Measurements from ENCODE around the gene DRAXIN. TPM values are rescaled to one million over a fixed set of nuclear protein-coding genes. Genes with fewer than 3 reads are reported as not detected.

DRAXIN gene
- polyA plus RNA-seq, 1 donor (not counting 4 experiments of a cell fraction or from before 2014, with no cell fraction given) = not detected

DNA sequence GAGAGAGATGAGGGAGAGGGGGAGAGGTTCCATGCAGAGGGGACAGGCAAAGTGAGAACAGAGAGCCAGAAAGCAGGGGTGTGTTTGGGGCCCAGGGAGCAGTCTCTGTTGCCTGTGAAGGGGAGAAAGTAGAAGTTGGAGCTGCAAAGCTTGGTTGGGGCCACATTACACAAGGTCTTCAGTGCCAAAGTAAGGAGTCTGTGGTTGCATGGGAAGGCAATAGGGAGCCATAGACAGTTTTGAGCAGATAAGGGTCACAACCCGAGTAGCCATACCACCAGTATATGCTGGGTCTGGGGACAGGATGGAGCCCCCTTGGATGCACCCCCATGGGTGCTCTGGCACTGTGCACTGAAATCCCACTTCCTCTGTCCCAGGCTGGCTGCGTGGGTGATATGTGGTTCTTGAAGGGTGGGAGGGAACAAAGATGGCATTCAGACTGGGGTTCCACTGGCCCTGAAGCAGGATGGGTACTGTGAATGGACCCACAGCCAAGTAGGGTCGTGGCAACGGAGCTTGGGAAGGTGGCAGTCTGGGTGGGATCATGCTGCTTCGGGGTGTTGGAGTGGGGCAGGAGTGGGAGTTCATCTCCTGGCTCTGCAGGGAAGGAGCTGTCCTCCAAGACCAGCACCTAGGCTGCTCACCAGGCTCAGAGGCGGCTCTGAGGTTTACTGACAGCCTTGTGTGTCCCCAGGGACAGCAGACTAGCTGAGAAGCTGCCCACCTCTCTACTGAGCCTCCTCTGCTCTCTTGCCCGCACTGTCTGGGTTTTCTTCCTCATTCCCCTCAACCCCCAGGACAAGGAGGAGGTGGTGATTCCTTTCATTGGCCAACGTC is 12.1 kb downstream of the DRAXIN start:
- no peak for TF ChIP-seq EZH2 (IDR thresholded peaks at IDR 0.05; ENCODE audit: low read length)
- TF ChIP-seq, protein P1, sequence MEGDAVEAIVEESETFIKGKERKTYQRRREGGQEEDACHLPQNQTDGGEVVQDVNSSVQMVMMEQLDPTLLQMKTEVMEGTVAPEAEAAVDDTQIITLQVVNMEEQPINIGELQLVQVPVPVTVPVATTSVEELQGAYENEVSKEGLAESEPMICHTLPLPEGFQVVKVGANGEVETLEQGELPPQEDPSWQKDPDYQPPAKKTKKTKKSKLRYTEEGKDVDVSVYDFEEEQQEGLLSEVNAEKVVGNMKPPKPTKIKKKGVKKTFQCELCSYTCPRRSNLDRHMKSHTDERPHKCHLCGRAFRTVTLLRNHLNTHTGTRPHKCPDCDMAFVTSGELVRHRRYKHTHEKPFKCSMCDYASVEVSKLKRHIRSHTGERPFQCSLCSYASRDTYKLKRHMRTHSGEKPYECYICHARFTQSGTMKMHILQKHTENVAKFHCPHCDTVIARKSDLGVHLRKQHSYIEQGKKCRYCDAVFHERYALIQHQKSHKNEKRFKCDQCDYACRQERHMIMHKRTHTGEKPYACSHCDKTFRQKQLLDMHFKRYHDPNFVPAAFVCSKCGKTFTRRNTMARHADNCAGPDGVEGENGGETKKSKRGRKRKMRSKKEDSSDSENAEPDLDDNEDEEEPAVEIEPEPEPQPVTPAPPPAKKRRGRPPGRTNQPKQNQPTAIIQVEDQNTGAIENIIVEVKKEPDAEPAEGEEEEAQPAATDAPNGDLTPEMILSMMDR (optimal IDR thresholded peaks at IDR 0.05 in 1 of 3, IDR thresholded peaks at IDR 0.05 in 1 of 3, conservative IDR thresholded peaks at IDR 0.05 in 1 of 3; ENCODE audit: extremely low read depth in 1 of 3, insufficient read depth in 2 of 3, low read length in 3 of 3) = no peak
- no peak for FAIRE-seq
- Histone ChIP-seq H3K36me3 (ENCODE audit: control insufficient read depth in 2 of 2, extremely low read depth in 1 of 2, insufficient read depth in 2 of 2, low read length in 2 of 2) (no peaks in the 10 kb centered on the region), H3K9ac (ENCODE audit: control insufficient read depth, extremely low read depth, insufficient read depth, low read length) (no peak overlapping the region), H3K9me3 (ENCODE audit: control insufficient read depth, low read depth, low read length) (no peaks in the 10 kb centered on the region), H3K79me2 (ENCODE audit: control insufficient read depth, insufficient read depth, low read length) (no peaks in the 10 kb centered on the region), H4K20me1 (ENCODE audit: control insufficient read depth, extremely low read depth, insufficient read depth, low read length) (no peaks in the 10 kb centered on the region), H3K4me1 (ENCODE audit: control insufficient read depth, extremely low read depth, insufficient read depth, low read length) (peaks cover 3% of the 10 kb centered on the region), H3K27me3 (ENCODE audit: control insufficient read depth, extremely low read depth, insufficient read depth, low read length) (peaks cover 57% of the 10 kb centered on the region), H3K9me1 (ENCODE audit: control insufficient read depth, extremely low read depth, insufficient read depth, low read length) (no peaks in the 10 kb centered on the region), H3K4me3 (ENCODE audit: control insufficient read depth in 2 of 3, extremely low read depth in 1 of 3, insufficient read depth in 2 of 3, low read depth in 1 of 3, low read length in 3 of 3) (no peak overlapping the region), H3K4me2 (ENCODE audit: control insufficient read depth, extremely low read depth, insufficient read depth, low read depth, low read length) (no peak overlapping the region), H2AFZ (ENCODE audit: control insufficient read depth, low read length) (no peak overlapping the region), H3K27ac (ENCODE audit: control insufficient read depth, insufficient read depth, low read length) (no peak overlapping the region)
- dilution Hi-C loops (cut with MboI; ENCODE audit: extremely low pct_ligation_motif_present, low sequenced_read_pairs) = no loop called here
- no peak for DNase-seq (ENCODE audit: low read depth, low spot score)

- FAIRE-seq = no peak
- peaks cover 3% of the 10 kb centered on the region for H3K4me1 ChIP-seq (ENCODE audit: control insufficient read depth, extremely low read depth, insufficient read depth, low read length)
- H3K9me1 ChIP-seq (ENCODE audit: control insufficient read depth, extremely low read depth, insufficient read depth, low read length) = no peaks in the 10 kb centered on the region
- no peaks in the 10 kb centered on the region for H4K20me1 ChIP-seq (ENCODE audit: control insufficient read depth, extremely low read depth, insufficient read depth, low read length)
- no peaks in the 10 kb centered on the region for H3K9me3 ChIP-seq (ENCODE audit: control insufficient read depth, low read depth, low read length)
- dilution Hi-C loops (cut with MboI; ENCODE audit: extremely low pct_ligation_motif_present, low sequenced_read_pairs) = no loop called here
- TF ChIP-seq EZH2 (IDR thresholded peaks at IDR 0.05; ENCODE audit: low read length) = no peak
- TF ChIP-seq, protein P1 (optimal IDR thresholded peaks at IDR 0.05 in 1 of 3, IDR thresholded peaks at IDR 0.05 in 1 of 3, conservative IDR thresholded peaks at IDR 0.05 in 1 of 3; ENCODE audit: extremely low read depth in 1 of 3, insufficient read depth in 2 of 3, low read length in 3 of 3) = no peak
- no peak overlapping the region for H3K4me2 ChIP-seq (ENCODE audit: control insufficient read depth, extremely low read depth, insufficient read depth, low read depth, low read length)
- no peak overlapping the region for H3K27ac ChIP-seq (ENCODE audit: control insufficient read depth, insufficient read depth, low read length)
- H3K9ac ChIP-seq (ENCODE audit: control insufficient read depth, extremely low read depth, insufficient read depth, low read length) = no peak overlapping the region
- no peak overlapping the region for H3K4me3 ChIP-seq (ENCODE audit: control insufficient read depth in 2 of 3, extremely low read depth in 1 of 3, insufficient read depth in 2 of 3, low read depth in 1 of 3, low read length in 3 of 3)
- DNase-seq (ENCODE audit: low read depth, low spot score) = no peak
- no peak overlapping the region for H2AFZ ChIP-seq (ENCODE audit: control insufficient read depth, low read length)
- H3K27me3 ChIP-seq (ENCODE audit: control insufficient read depth, extremely low read depth, insufficient read depth, low read length) = peaks cover 57% of the 10 kb centered on the region
- H3K36me3 ChIP-seq (ENCODE audit: control insufficient read depth in 2 of 2, extremely low read depth in 1 of 2, insufficient read depth in 2 of 2, low read length in 2 of 2) = no peaks in the 10 kb centered on the region
- H3K79me2 ChIP-seq (ENCODE audit: control insufficient read depth, insufficient read depth, low read length) = no peaks in the 10 kb centered on the region
Measured at GRCh38 chr1:11704194-11704529, 12.7 kb downstream of the DRAXIN start.
